ENCODE results near the gene MAP3K9.

The MAP3K9 gene

DNA sequence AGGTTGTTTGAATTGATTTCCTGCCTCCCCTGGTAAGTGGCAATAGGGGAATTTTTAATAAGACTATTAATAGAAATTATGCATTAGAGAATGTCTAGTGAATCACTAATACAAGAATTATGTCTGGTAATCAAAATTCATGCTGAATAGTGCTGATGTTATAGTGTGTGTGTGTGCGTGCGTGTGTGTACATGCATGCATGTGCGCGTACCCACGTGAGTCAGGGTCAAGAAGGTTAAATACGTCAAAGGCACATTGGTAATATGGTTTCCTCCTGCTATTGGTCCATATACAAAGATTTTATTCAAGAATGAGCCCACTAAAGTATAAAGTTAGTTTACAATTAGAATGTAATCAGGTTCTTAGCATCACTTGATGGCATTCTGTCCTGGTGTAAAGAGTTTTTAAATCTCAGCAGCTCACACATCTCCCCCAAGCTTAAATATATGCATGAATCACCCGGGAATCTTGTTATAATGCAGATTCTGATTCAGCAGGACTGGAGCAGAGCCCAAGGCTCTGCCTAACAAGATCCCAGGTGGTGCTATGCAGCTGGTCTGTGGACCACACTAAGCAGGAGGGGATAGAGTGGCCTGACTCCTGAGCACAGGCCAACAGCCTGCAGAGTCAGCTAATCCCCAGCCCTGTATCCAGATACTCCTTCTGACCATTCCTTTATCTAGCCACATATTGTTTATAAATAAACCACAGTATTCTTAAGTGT, 123.7 kb downstream of the MAP3K9 start:
- Mint-ChIP-seq H3K36me3 (peaks cover 10% of the 10 kb centered on the region), H3K27me3 (no peaks in the 10 kb centered on the region), H3K27ac (no peak overlapping the region), H3K4me1 (ENCODE audit: low read depth) (no peaks in the 10 kb centered on the region), H3K9me3 (ENCODE audit: low read depth) (no peaks in the 10 kb centered on the region), H3K4me3 (no peak overlapping the region)

DNA sequence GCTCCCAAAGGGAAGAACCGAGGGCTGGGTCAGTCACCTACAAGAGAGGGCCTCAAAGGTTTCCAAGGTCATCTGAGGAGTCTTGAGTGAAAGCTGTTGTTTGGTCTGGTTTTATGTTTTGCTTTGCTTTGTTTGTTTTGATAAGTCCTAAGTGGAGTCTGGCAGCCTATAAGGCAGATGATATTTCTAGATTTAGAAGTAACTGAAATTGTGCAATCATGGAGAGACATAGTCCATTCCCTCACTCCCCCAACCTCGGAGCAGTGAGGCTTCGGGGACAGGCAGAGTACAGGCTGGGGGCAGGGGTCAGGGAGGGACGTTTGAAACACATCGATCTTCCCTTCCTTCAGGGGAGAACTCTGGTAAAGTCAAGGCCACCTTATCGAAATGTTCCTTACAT, 125.3 kb downstream of the MAP3K9 start:
- no peaks in the 10 kb centered on the region for H3K9me3 Mint-ChIP-seq (ENCODE audit: low read depth)
- no peak overlapping the region for H3K27ac Mint-ChIP-seq
- no peak overlapping the region for H3K4me3 Mint-ChIP-seq
- H3K4me1 Mint-ChIP-seq (ENCODE audit: low read depth), result no peaks in the 10 kb centered on the region
- H3K36me3 Mint-ChIP-seq, result peaks cover 10% of the 10 kb centered on the region
- no peaks in the 10 kb centered on the region for H3K27me3 Mint-ChIP-seq

DNA sequence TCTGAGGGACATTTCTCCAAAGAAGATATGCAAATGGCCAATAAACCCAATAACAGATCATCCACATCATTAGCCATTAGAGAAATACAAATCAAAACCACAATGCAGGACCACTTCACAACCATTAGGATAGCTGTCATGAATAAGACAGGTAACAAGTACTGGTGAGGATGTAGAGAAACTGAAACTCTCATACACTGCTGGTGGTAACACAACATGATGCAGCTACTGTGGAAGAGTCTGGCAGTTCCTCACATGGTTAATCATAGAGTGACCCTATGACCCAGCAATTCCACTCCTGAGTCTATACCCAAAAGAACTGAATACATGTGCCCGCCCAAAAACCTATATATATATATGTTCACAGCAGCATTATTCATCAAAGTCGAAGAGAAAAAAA, 128.6 kb downstream of the MAP3K9 start:
- Mint-ChIP-seq H3K4me3 (no peak overlapping the region), H3K9me3 (ENCODE audit: low read depth) (no peaks in the 10 kb centered on the region), H3K27me3 (no peaks in the 10 kb centered on the region), H3K4me1 (ENCODE audit: low read depth) (peaks cover 1% of the 10 kb centered on the region), H3K27ac (no peak overlapping the region), H3K36me3 (peaks cover 7% of the 10 kb centered on the region)

DNA sequence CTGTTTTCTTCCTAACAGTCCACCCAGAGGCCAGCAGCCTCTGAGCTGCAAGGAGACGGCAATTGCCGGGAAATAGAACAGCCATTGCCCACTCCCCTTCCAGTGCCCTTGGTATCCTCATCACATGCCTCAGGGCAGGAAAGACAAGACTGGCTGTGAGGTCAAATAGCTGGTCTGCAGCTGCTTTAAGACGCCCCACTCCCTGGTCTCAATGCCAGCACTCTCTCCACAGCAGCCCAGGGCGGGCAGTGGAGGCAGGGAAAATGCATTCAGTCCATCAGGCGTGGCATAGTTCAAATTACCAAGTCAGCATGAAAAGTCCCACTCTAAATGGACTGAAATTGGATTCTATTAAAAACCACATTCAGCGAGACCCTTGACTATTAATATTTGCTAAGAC, 132.0 kb downstream of the MAP3K9 start:
- Mint-ChIP-seq H3K27me3 (no peaks in the 10 kb centered on the region), H3K9me3 (ENCODE audit: low read depth) (no peaks in the 10 kb centered on the region), H3K4me3 (no peak overlapping the region), H3K4me1 (ENCODE audit: low read depth) (peaks cover 1% of the 10 kb centered on the region), H3K36me3 (peaks cover 3% of the 10 kb centered on the region), H3K27ac (no peak overlapping the region)
